Measurements from ENCODE around the gene SLC4A9.

DNA sequence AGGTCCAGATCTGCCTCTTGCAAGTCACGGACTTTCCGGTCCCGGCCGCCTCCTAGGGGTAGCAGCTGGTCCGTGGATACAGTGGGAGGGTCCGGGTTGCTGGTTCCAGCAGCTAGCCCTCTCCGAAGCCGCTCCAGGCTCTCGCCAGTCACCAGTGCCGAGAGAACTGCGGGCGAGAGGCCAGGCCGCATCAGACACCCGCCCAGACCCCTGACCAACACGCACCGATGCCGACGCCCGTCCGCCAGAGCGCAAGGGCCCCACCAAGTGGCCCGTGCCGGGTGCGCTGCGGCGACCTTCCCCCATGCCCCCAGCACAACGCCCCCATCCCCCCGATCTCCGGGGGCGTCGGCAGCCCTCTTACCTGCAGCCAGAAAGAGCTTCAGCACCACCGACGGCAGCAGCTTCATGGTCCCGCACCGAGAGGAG, 14.1 kb upstream of the SLC4A9 start:
- TF ChIP-seq, protein P1, sequence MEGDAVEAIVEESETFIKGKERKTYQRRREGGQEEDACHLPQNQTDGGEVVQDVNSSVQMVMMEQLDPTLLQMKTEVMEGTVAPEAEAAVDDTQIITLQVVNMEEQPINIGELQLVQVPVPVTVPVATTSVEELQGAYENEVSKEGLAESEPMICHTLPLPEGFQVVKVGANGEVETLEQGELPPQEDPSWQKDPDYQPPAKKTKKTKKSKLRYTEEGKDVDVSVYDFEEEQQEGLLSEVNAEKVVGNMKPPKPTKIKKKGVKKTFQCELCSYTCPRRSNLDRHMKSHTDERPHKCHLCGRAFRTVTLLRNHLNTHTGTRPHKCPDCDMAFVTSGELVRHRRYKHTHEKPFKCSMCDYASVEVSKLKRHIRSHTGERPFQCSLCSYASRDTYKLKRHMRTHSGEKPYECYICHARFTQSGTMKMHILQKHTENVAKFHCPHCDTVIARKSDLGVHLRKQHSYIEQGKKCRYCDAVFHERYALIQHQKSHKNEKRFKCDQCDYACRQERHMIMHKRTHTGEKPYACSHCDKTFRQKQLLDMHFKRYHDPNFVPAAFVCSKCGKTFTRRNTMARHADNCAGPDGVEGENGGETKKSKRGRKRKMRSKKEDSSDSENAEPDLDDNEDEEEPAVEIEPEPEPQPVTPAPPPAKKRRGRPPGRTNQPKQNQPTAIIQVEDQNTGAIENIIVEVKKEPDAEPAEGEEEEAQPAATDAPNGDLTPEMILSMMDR (IDR thresholded peaks at IDR 0.05; ENCODE audit: extremely low read depth in 1 of 2, insufficient read depth in 1 of 2, low read depth in 1 of 2, low read length in 2 of 2), result peak; percentile 35 to 74
- TF ChIP-seq POLR2A (IDR thresholded peaks at IDR 0.05; ENCODE audit: low read depth, low read length) (no peak), POLR2AphosphoS5 (IDR thresholded peaks at IDR 0.05; ENCODE audit: insufficient read depth, low read depth, low read length) (no peak)
